Dedifferentiated amniotic fluid mesenchymal stem cell (primary cell): Measurements from ENCODE around the gene GPRIN3.
"Not testable (repeated sequence)": the region's sequence is repeated elsewhere in the genome, so short reads cannot be mapped to it uniquely, and the experiment has no call there.

Source experiments
- DNase-seq: peaks from one replicate; pipeline ENCODE4 v3.0.0-alpha.2; 2016; ENCODE audit errors: extremely low spot score

The GPRIN3 gene

GRCh38 chr4:89312066-89312465, 4.5 kb upstream of the GPRIN3 start:
- no peak for DNase-seq

GRCh38 chr4:89311433-89311832, 3.8 kb upstream of the GPRIN3 start:
- no peak for DNase-seq

- not testable (repeated sequence) for DNase-seq
Measured at GRCh38 chr4:89309154-89309553, 1.6 kb upstream of the GPRIN3 start.

- no peak for DNase-seq
Measured at GRCh38 chr4:89308161-89308500, 531 bp upstream of the GPRIN3 start.

- no peak for DNase-seq
Measured at GRCh38 chr4:89307178-89307445, 488 bp downstream of the GPRIN3 start.

GRCh38 chr4:89306486-89307177, 968 bp downstream of the GPRIN3 start:
- DNase-seq, result no peak

- no peak for DNase-seq
Measured at GRCh38 chr4:89305712-89306437, 1.7 kb downstream of the GPRIN3 start.

GRCh38 chr4:89305028-89305427, 2.6 kb downstream of the GPRIN3 start:
- no peak for DNase-seq

- no peak for DNase-seq
Measured at GRCh38 chr4:89303814-89304388, 3.7 kb downstream of the GPRIN3 start.

- no peak for DNase-seq
Measured at GRCh38 chr4:89303177-89303576, 4.4 kb downstream of the GPRIN3 start.

GRCh38 chr4:89301902-89302301, 5.7 kb downstream of the GPRIN3 start:
- DNase-seq, result no peak

GRCh38 chr4:89301003-89301402, 6.6 kb downstream of the GPRIN3 start:
- no peak for DNase-seq

GRCh38 chr4:89300499-89300898, 7.1 kb downstream of the GPRIN3 start:
- DNase-seq, result no peak

- DNase-seq, result no peak
Measured at GRCh38 chr4:89300060-89300459, 7.5 kb downstream of the GPRIN3 start.

GRCh38 chr4:89299153-89299791, 8.3 kb downstream of the GPRIN3 start:
- no peak for DNase-seq

GRCh38 chr4:89298788-89299152, 8.8 kb downstream of the GPRIN3 start:
- DNase-seq, result peak; percentile 27

- DNase-seq, result no peak
Measured at GRCh38 chr4:89298155-89298554, 9.4 kb downstream of the GPRIN3 start.

GRCh38 chr4:89296896-89297295, 10.7 kb downstream of the GPRIN3 start:
- DNase-seq, result no peak

- no peak for DNase-seq
Measured at GRCh38 chr4:89296399-89296798, 11.2 kb downstream of the GPRIN3 start.

- no peak for DNase-seq
Measured at GRCh38 chr4:89295415-89295927, 12.1 kb downstream of the GPRIN3 start.

- no peak for DNase-seq
Measured at GRCh38 chr4:89294573-89295269, 12.9 kb downstream of the GPRIN3 start.

- DNase-seq, result no peak
Measured at GRCh38 chr4:89293299-89293698, 14.3 kb downstream of the GPRIN3 start.
